Measurements from ENCODE around the gene DPP6.

DNA sequence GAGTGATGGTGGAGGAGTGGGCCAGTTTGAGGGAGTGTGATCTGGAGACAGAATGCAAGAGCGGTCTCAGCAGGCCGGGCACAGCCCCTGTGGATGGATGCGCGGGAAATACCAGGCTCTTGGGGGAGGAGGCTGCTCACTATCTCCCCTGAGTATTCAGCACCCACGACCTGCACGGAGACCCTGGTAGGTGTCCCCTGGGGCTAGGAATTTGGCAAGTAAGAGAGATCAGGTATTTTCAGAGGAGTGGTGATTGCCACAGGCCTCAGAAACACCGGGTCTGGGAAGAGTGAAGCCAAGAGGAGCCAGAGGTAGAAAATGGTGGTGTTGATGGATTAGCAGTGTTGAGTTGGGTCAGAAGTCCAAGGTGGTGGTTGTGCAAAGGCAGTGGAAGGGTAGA is 524.4 kb downstream of the DPP6 start:
- TF ChIP-seq, protein P1, sequence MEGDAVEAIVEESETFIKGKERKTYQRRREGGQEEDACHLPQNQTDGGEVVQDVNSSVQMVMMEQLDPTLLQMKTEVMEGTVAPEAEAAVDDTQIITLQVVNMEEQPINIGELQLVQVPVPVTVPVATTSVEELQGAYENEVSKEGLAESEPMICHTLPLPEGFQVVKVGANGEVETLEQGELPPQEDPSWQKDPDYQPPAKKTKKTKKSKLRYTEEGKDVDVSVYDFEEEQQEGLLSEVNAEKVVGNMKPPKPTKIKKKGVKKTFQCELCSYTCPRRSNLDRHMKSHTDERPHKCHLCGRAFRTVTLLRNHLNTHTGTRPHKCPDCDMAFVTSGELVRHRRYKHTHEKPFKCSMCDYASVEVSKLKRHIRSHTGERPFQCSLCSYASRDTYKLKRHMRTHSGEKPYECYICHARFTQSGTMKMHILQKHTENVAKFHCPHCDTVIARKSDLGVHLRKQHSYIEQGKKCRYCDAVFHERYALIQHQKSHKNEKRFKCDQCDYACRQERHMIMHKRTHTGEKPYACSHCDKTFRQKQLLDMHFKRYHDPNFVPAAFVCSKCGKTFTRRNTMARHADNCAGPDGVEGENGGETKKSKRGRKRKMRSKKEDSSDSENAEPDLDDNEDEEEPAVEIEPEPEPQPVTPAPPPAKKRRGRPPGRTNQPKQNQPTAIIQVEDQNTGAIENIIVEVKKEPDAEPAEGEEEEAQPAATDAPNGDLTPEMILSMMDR (IDR thresholded peaks at IDR 0.05), result no peak
- TF ChIP-seq POLR2A (IDR thresholded peaks at IDR 0.05), result no peak

Measured in Peyer's patch (tissue), 4 donors.